HepG2 (cell line): ENCODE measurements around the gene ZFPM1. TPM values are rescaled to one million over a fixed set of nuclear protein-coding genes. Genes with fewer than 3 reads are reported as not detected.
A peak's percentile ranks its signal among the peaks of the same experiment; 100 is the strongest.

Source experiments
- AKAP8 ChIP-seq: sonication (generic); formaldehyde crosslinking; IDR thresholded peaks from 2 replicates; pipeline ENCODE4 v1.5.1; 2020; ENCODE audit warnings: mild to moderate bottlenecking, missing genetic modification reagents
- ELF1 ChIP-seq: sonication (generic); formaldehyde crosslinking; IDR thresholded peaks from 2 replicates; pipeline ENCODE4 v1.4.0; 2020; ENCODE audit warnings: missing genetic modification reagents
- GATAD1 ChIP-seq: IDR thresholded peaks from 2 replicates; pipeline ENCODE4 v1.6.1; 2016; ENCODE audit warnings: missing genetic modification reagents, missing compliant biosample characterization
- HOXD1 ChIP-seq: sonication (generic); formaldehyde crosslinking; IDR thresholded peaks from 2 replicates; pipeline ENCODE4 v1.5.0; 2020; ENCODE audit warnings: missing genetic modification reagents
- NFKB2 ChIP-seq: sonication (generic); formaldehyde crosslinking; IDR thresholded peaks from 2 replicates; pipeline ENCODE4 v1.4.0; 2020; ENCODE audit warnings: missing genetic modification reagents, borderline replicate concordance
- NR1H2 ChIP-seq: sonication (generic); formaldehyde crosslinking; IDR thresholded peaks from 2 replicates; pipeline ENCODE4 v1.8.1; 2022; ENCODE audit warnings: low read depth, missing genetic modification reagents, borderline replicate concordance
- SP2 ChIP-seq: sonication (generic); formaldehyde crosslinking; IDR thresholded peaks from 2 replicates; pipeline ENCODE4 v1.5.1; 2020; ENCODE audit warnings: mild to moderate bottlenecking, missing genetic modification reagents
- U2AF2 ChIP-seq: fragments of 200-400 bp; formaldehyde crosslinking; IDR thresholded peaks from 2 replicates; pipeline ENCODE4 v1.6.1; 2017; ENCODE audit warnings: low read depth, mild to moderate bottlenecking, low read length
- ZKSCAN8 ChIP-seq: IDR thresholded peaks from 2 replicates; pipeline ENCODE4 v1.6.1; 2016; ENCODE audit warnings: borderline replicate concordance, missing genetic modification reagents, missing compliant biosample characterization
- ZNF12 ChIP-seq: sonication (generic); formaldehyde crosslinking; IDR thresholded peaks from 2 replicates; pipeline ENCODE4 v1.5.0; 2020; ENCODE audit warnings: missing genetic modification reagents
- ZNF460 ChIP-seq: sonication (generic); formaldehyde crosslinking; IDR thresholded peaks from 2 replicates; pipeline ENCODE4 v1.5.1; 2020; ENCODE audit warnings: missing genetic modification reagents, mild to moderate bottlenecking, borderline replicate concordance
- ZZZ3 ChIP-seq: sonication (generic); formaldehyde crosslinking; IDR thresholded peaks from 2 replicates; pipeline ENCODE4 v1.4.0; 2020; ENCODE audit warnings: missing genetic modification reagents, mild to moderate bottlenecking, borderline replicate concordance
- polyA plus RNA-seq, 8 experiments: library from polyadenylated mRNA; depleted of rRNA in 3 of 8; stranded (reverse) in 7 of 8; unstranded in 1 of 8; fragments of >200 nt; fragmentation: Illumina TruSeq in 4 of 8; extraction: Trizol in 4 of 8; gene quantifications; 2 replicates each; pipeline versions ENCODE4 v1.2.1 to v1.2.3, GENCODE V29; 2011 to 2016; ENCODE audit warnings: low read depth in 4 of 8, missing spikeins in 1 of 8, mixed read lengths in 1 of 8; ENCODE audit not compliant: insufficient read depth in 1 of 8
- total RNA-seq, 5 experiments: library from RNA; depleted of rRNA; stranded (reverse); fragments of >200 nt; fragmentation: Illumina TruSeq; extraction: Trizol; gene quantifications; 2 replicates each; pipeline ENCODE4 v1.2.3, GENCODE V29; 2016; ENCODE audit warnings: low read depth in 1 of 5
- TF ChIP-seq, protein P1 (sequence below): sonication (generic); formaldehyde crosslinking; IDR thresholded peaks from 2 replicates; pipeline ENCODE4 v1.5.0; 2020; ENCODE audit warnings: mild to moderate bottlenecking, missing genetic modification reagents, moderate library complexity
- TF ChIP-seq, protein P2 (sequence below): sonication (generic); formaldehyde crosslinking; conservative IDR thresholded peaks from 2 replicates; pipeline ENCODE4 v1.4.0; 2020; ENCODE audit warnings: missing genetic modification reagents
- TF ChIP-seq, protein P3 (sequence below): sonication (generic); formaldehyde crosslinking; IDR thresholded peaks from 2 replicates; pipeline ENCODE4 v1.8.0; 2022; ENCODE audit warnings: missing genetic modification reagents, mild to moderate bottlenecking, moderate library complexity, borderline replicate concordance
- TF ChIP-seq, protein P4 (sequence below): sonication (generic); formaldehyde crosslinking; IDR thresholded peaks from 2 replicates; pipeline ENCODE4 v1.8.0; 2022; ENCODE audit warnings: mild to moderate bottlenecking, missing genetic modification reagents, borderline replicate concordance
- TF ChIP-seq, protein P5 (sequence below): IDR thresholded peaks from 2 replicates; pipeline ENCODE4 v1.6.1; 2018; ENCODE audit warnings: missing genetic modification reagents, mild to moderate bottlenecking, missing compliant biosample characterization
- TF ChIP-seq, protein P6 (sequence below): sonication (generic); formaldehyde crosslinking; IDR thresholded peaks from 2 replicates; pipeline ENCODE4 v1.4.0; 2020; ENCODE audit warnings: missing genetic modification reagents

The ZFPM1 gene
- total and polyA plus RNA-seq, 2 of the 13 experiments (the other 11 are each of a cell fraction or from before 2014, with no cell fraction given) = 1.3 to 3.8 TPM

DNA sequence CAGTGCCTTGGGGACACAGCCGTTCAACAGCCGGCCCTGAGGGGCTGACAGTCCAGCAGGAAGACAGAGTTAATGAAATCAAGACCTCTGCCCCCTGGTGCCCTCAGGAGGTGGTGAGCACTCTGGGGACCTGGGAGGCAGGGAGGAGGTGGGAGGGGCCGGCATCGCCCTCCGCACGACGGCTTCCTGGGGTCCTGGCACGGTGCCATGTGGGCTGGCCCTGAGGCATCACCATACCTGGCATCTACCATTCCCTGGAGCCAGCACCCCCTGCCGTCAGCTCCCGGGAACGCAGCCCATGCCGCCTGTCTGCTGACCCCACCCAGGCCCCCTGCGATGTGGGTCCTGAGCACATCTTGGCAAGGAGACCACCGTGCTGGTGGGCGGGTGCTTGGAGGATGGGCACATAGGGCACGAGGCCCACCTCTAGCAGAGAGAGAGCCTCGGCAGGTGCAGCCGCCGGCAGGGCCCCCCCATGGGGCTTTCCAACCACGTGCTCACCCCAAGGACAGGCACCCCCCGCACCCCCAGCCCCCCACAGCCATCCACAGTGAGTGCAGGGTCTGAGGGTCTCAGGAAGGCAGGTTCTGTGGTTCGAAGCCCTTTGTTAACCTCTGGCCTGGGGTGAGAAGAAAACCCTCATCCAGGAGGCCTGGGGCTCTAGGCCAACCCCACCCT is 52.5 kb downstream of the ZFPM1 start (continued):
- TF ChIP-seq, protein P1, sequence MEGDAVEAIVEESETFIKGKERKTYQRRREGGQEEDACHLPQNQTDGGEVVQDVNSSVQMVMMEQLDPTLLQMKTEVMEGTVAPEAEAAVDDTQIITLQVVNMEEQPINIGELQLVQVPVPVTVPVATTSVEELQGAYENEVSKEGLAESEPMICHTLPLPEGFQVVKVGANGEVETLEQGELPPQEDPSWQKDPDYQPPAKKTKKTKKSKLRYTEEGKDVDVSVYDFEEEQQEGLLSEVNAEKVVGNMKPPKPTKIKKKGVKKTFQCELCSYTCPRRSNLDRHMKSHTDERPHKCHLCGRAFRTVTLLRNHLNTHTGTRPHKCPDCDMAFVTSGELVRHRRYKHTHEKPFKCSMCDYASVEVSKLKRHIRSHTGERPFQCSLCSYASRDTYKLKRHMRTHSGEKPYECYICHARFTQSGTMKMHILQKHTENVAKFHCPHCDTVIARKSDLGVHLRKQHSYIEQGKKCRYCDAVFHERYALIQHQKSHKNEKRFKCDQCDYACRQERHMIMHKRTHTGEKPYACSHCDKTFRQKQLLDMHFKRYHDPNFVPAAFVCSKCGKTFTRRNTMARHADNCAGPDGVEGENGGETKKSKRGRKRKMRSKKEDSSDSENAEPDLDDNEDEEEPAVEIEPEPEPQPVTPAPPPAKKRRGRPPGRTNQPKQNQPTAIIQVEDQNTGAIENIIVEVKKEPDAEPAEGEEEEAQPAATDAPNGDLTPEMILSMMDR = peak; percentile 82
- TF ChIP-seq, protein P2, sequence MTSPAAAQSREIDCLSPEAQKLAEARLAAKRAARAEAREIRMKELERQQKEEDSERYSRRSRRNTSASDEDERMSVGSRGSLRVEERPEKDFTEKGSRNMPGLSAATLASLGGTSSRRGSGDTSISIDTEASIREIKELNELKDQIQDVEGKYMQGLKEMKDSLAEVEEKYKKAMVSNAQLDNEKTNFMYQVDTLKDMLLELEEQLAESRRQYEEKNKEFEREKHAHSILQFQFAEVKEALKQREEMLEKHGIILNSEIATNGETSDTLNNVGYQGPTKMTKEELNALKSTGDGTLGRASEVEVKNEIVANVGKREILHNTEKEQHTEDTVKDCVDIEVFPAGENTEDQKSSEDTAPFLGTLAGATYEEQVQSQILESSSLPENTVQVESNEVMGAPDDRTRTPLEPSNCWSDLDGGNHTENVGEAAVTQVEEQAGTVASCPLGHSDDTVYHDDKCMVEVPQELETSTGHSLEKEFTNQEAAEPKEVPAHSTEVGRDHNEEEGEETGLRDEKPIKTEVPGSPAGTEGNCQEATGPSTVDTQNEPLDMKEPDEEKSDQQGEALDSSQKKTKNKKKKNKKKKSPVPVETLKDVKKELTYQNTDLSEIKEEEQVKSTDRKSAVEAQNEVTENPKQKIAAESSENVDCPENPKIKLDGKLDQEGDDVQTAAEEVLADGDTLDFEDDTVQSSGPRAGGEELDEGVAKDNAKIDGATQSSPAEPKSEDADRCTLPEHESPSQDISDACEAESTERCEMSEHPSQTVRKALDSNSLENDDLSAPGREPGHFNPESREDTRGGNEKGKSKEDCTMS = peak; percentile 64; the same call in 1 of the 2 replicates
- TF ChIP-seq SP2 (CRISPR knock-in tag) = no peak
- TF ChIP-seq, protein P3, sequence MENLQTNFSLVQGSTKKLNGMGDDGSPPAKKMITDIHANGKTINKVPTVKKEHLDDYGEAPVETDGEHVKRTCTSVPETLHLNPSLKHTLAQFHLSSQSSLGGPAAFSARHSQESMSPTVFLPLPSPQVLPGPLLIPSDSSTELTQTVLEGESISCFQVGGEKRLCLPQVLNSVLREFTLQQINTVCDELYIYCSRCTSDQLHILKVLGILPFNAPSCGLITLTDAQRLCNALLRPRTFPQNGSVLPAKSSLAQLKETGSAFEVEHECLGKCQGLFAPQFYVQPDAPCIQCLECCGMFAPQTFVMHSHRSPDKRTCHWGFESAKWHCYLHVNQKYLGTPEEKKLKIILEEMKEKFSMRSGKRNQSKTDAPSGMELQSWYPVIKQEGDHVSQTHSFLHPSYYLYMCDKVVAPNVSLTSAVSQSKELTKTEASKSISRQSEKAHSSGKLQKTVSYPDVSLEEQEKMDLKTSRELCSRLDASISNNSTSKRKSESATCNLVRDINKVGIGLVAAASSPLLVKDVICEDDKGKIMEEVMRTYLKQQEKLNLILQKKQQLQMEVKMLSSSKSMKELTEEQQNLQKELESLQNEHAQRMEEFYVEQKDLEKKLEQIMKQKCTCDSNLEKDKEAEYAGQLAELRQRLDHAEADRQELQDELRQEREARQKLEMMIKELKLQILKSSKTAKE = peak; percentile 18; the same call in 1 of the 2 replicates
- TF ChIP-seq HOXD1 = 0 out of 2 replicates have a peak, but pooled peaks have one; percentile 17
- 0 out of 2 replicates have a peak, but pooled peaks have one; percentile 7 for TF ChIP-seq ZKSCAN8 (CRISPR knock-in tag)
- no peak for TF ChIP-seq ZNF460 (CRISPR knock-in tag)
- 0 out of 2 replicates have a peak, but pooled peaks have one; percentile 18 for TF ChIP-seq ZNF12 (CRISPR knock-in tag)
- TF ChIP-seq ELF1 (CRISPR knock-in tag) = peak; percentile 71
- TF ChIP-seq AKAP8 (CRISPR knock-in tag) = 0 out of 2 replicates have a peak, but pooled peaks have one; percentile 8
- TF ChIP-seq, protein P4, sequence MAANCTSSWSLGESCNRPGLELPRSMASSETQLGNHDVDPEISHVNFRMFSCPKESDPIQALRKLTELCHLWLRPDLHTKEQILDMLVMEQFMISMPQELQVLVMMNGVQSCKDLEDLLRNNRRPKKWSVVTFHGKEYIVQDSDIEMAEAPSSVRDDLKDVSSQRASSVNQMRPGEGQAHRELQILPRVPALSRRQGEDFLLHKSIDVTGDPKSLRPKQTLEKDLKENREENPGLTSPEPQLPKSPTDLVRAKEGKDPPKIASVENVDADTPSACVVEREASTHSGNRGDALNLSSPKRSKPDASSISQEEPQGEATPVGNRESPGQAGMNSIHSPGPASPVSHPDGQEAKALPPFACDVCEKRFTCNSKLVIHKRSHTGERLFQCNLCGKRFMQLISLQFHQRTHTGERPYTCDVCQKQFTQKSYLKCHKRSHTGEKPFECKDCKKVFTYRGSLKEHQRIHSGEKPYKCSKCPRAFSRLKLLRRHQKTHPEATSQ = peak; percentile 41
- peak; percentile 8; the same call in 1 of the 2 replicates for TF ChIP-seq NFKB2 (CRISPR knock-in tag)
- TF ChIP-seq NR1H2 (CRISPR knock-in tag) = 0 out of 2 replicates have a peak, but pooled peaks have one; percentile 9
- TF ChIP-seq U2AF2 = no peak
- peak; percentile 83 for TF ChIP-seq ZZZ3 (CRISPR knock-in tag)
- TF ChIP-seq, protein P5, sequence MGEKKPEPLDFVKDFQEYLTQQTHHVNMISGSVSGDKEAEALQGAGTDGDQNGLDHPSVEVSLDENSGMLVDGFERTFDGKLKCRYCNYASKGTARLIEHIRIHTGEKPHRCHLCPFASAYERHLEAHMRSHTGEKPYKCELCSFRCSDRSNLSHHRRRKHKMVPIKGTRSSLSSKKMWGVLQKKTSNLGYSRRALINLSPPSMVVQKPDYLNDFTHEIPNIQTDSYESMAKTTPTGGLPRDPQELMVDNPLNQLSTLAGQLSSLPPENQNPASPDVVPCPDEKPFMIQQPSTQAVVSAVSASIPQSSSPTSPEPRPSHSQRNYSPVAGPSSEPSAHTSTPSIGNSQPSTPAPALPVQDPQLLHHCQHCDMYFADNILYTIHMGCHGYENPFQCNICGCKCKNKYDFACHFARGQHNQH = peak; percentile 2; the same call in 1 of the 2 replicates
- no peak for TF ChIP-seq GATAD1 (CRISPR knock-in tag)
- TF ChIP-seq, protein P6, sequence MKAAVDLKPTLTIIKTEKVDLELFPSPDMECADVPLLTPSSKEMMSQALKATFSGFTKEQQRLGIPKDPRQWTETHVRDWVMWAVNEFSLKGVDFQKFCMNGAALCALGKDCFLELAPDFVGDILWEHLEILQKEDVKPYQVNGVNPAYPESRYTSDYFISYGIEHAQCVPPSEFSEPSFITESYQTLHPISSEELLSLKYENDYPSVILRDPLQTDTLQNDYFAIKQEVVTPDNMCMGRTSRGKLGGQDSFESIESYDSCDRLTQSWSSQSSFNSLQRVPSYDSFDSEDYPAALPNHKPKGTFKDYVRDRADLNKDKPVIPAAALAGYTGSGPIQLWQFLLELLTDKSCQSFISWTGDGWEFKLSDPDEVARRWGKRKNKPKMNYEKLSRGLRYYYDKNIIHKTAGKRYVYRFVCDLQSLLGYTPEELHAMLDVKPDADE (CRISPR knock-in tag) = 0 out of 2 replicates have a peak, but pooled peaks have one; percentile 71
